GM13976 (cell line): ENCODE data around the gene HSD3B1.

Experiments
- DNase-seq: peaks from one replicate; pipeline ENCODE4 v3.0.0; 2012; ENCODE audit warnings: low spot score
- CTCF ChIP-seq: IDR thresholded peaks from 2 replicates; pipeline ENCODE4 v1.5.1; 2012; ENCODE audit warnings: borderline replicate concordance, mild to moderate bottlenecking; ENCODE audit not compliant: insufficient read depth; ENCODE audit errors: extremely low read depth, missing control alignments, control extremely low read depth
- in situ Hi-C: fragments of 300-500 bp; cut with MboI; formaldehyde crosslinking; loops from one replicate; pipeline ENCODE4 v1.12.0; 2022; ENCODE audit warnings: low sequenced_read_pairs, mixed read lengths, inconsistent platforms; ENCODE audit not compliant: unreplicated experiment

Gene HSD3B1

GRCh38 chr1:119537966-119538365 lies 31.0 kb downstream of the HSD3B1 start:
- in situ Hi-C loops, result loop anchor here (25.0 kb wide), 1 partner anchor 149 kb away; no protein-coding TSS in a partner anchor
- TF ChIP-seq CTCF, result no peak
- DNase-seq, result no peak

GRCh38 chr1:119539636-119540035 lies 32.6 kb downstream of the HSD3B1 start:
- DNase-seq, result no peak
- no peak for TF ChIP-seq CTCF
- in situ Hi-C loops, result loop anchor here (25.0 kb wide), 1 partner anchor 148 kb away; no protein-coding TSS in a partner anchor

- in situ Hi-C loops, result loop anchor here (25.0 kb wide), 1 partner anchor 146 kb away; no protein-coding TSS in a partner anchor
- TF ChIP-seq CTCF, result no peak
- no peak for DNase-seq
Observed at GRCh38 chr1:119541389-119541788, 34.4 kb downstream of the HSD3B1 start.

- DNase-seq, result no peak
- in situ Hi-C loops, result loop anchor here (25.0 kb wide), 1 partner anchor 145 kb away; no protein-coding TSS in a partner anchor
- no peak for TF ChIP-seq CTCF
Observed at GRCh38 chr1:119542492-119542946, 35.5 kb downstream of the HSD3B1 start.

GRCh38 chr1:119544165-119544762 lies 37.3 kb downstream of the HSD3B1 start:
- no peak for DNase-seq
- in situ Hi-C loops, result loop anchor here (25.0 kb wide), 1 partner anchor 143 kb away; no protein-coding TSS in a partner anchor

GRCh38 chr1:119546641-119547040 lies 39.6 kb downstream of the HSD3B1 start:
- in situ Hi-C loops, result loop anchor here (25.0 kb wide), 1 partner anchor 141 kb away; no protein-coding TSS in a partner anchor
- no peak for TF ChIP-seq CTCF
- DNase-seq, result no peak

More at GRCh38 chr1:119544165-119544762, 37.3 kb downstream of the HSD3B1 start:
- peak; percentile 42 for TF ChIP-seq CTCF

GRCh38 chr1:119547306-119547705 lies 40.3 kb downstream of the HSD3B1 start:
- in situ Hi-C loops, result loop anchor here (25.0 kb wide), 1 partner anchor 140 kb away; no protein-coding TSS in a partner anchor
- no peak for TF ChIP-seq CTCF
- DNase-seq, result no peak
